H1 (cell line): ENCODE measurements around the gene AMN1. TPM values are rescaled to one million over a fixed set of nuclear protein-coding genes. Genes with fewer than 3 reads are reported as not detected.

Experiments used
- ATF3 ChIP-seq: IDR thresholded peaks from 2 replicates; pipeline ENCODE4 v1.6.1; 2011; ENCODE audit warnings: low read depth, mild to moderate bottlenecking, low read length; ENCODE audit not compliant: insufficient read depth
- BRCA1 ChIP-seq: IDR thresholded peaks from 2 replicates; pipeline ENCODE4 v1.6.1; 2012; ENCODE audit warnings: low read depth, low read length, improper control_type of control experiment
- CHD1 ChIP-seq: IDR thresholded peaks from 2 replicates; pipeline ENCODE4 v1.6.1; 2012; ENCODE audit warnings: low read depth, low read length, improper control_type of control experiment
- CHD2 ChIP-seq: IDR thresholded peaks from 2 replicates; pipeline ENCODE4 v1.6.1; 2012; ENCODE audit warnings: low read length, improper control_type of control experiment
- EP300 ChIP-seq, 2 experiments: IDR thresholded peaks; 1 replicate in 1 of 2; 2 replicates in 1 of 2; pipeline ENCODE4 v1.6.1; 2011 to 2012; ENCODE audit warnings: low read depth in 2 of 2, low read length in 2 of 2, mild to moderate bottlenecking in 2 of 2, borderline replicate concordance in 1 of 2, inconsistent platforms in 1 of 2, moderate library complexity in 1 of 2
- EZH2 ChIP-seq: fragments of 200-600 bp; sonication (generic); IDR thresholded peaks from 2 replicates; pipeline ENCODE4 v1.7.1; 2012; ENCODE audit warnings: low read depth, mild to moderate bottlenecking, moderate library complexity, low read length, inconsistent platforms; ENCODE audit not compliant: severe bottlenecking
- FOSL1 ChIP-seq: IDR thresholded peaks from 2 replicates; pipeline ENCODE4 v1.6.1; 2011; ENCODE audit warnings: mild to moderate bottlenecking, low read depth, low read length, moderate library complexity; ENCODE audit not compliant: insufficient read depth
- GABPA ChIP-seq: IDR thresholded peaks from 2 replicates; pipeline ENCODE4 v1.6.1; 2011; ENCODE audit warnings: mild to moderate bottlenecking, low read length, moderate library complexity, borderline replicate concordance; ENCODE audit not compliant: insufficient read depth
- HDAC2 ChIP-seq, 2 experiments: fragments of 300-600 bp in 1 of 2; sonication (generic) in 1 of 2; IDR thresholded peaks; 2 replicates each; pipeline ENCODE4 v1.6.1; 2011 to 2012; ENCODE audit warnings: low read depth in 2 of 2, low read length in 2 of 2, mild to moderate bottlenecking in 2 of 2, moderate library complexity in 2 of 2, borderline replicate concordance in 1 of 2, inconsistent platforms in 1 of 2
- JUN ChIP-seq: IDR thresholded peaks from 2 replicates; pipeline ENCODE4 v1.6.1; 2011; ENCODE audit warnings: low read depth, mild to moderate bottlenecking, improper control_type of control experiment, low read length
- KDM5A ChIP-seq: fragments of 200-600 bp; IDR thresholded peaks from 2 replicates; pipeline ENCODE4 v1.7.1; 2012; ENCODE audit warnings: mild to moderate bottlenecking, low read length, inconsistent platforms, mixed read lengths
- MAFK ChIP-seq: IDR thresholded peaks from 2 replicates; pipeline ENCODE4 v1.6.1; 2012; ENCODE audit warnings: low read depth, mild to moderate bottlenecking, improper control_type of control experiment, low read length
- POLR2A ChIP-seq, 2 experiments: IDR thresholded peaks; 1 replicate in 1 of 2; 2 replicates in 1 of 2; pipeline ENCODE4 v1.6.1; 2011; ENCODE audit warnings: low read depth in 2 of 2, low read length in 2 of 2, mild to moderate bottlenecking in 2 of 2; ENCODE audit errors: control extremely low read depth in 1 of 2
- POLR2AphosphoS5 ChIP-seq: IDR thresholded peaks from 2 replicates; pipeline ENCODE4 v1.6.1; 2011; ENCODE audit warnings: low read depth, low read length
- POU5F1 ChIP-seq: IDR thresholded peaks from 2 replicates; pipeline ENCODE4 v1.6.1; 2011; ENCODE audit warnings: low read depth, mild to moderate bottlenecking, low read length, moderate library complexity
- RBBP5 ChIP-seq: IDR thresholded peaks from 2 replicates; pipeline ENCODE4 v1.7.1; 2012; ENCODE audit warnings: low read depth, mild to moderate bottlenecking, inconsistent platforms, low read length, moderate library complexity, borderline replicate concordance
- SP4 ChIP-seq: IDR thresholded peaks from 2 replicates; pipeline ENCODE4 v1.6.1; 2012; ENCODE audit warnings: low read length, inconsistent platforms
- TAF7 ChIP-seq: optimal IDR thresholded peaks from 2 replicates; pipeline ENCODE3; 2011; ENCODE audit warnings: low read depth, mild to moderate bottlenecking, inconsistent platforms, low read length, moderate library complexity, borderline replicate concordance
- TBP ChIP-seq: IDR thresholded peaks from 2 replicates; pipeline ENCODE4 v1.6.1; 2011; ENCODE audit warnings: low read depth, low read length, improper control_type of control experiment
- TCF12 ChIP-seq: IDR thresholded peaks from 2 replicates; pipeline ENCODE4 v1.6.1; 2011; ENCODE audit warnings: low read depth, mild to moderate bottlenecking, low read length
- TEAD4 ChIP-seq: IDR thresholded peaks from 2 replicates; pipeline ENCODE4 v1.6.1; 2012; ENCODE audit warnings: low read depth, low read length, inconsistent platforms, mixed read lengths
- USF2 ChIP-seq: IDR thresholded peaks from 2 replicates; pipeline ENCODE4 v1.6.1; 2011; ENCODE audit warnings: low read length, improper control_type of control experiment
- ZNF274 ChIP-seq: IDR thresholded peaks from 2 replicates; pipeline ENCODE4 v1.7.0; 2012; ENCODE audit warnings: low read length, borderline replicate concordance; ENCODE audit errors: extremely low read depth
- polyA plus RNA-seq, 7 experiments: library from polyadenylated mRNA; depleted of rRNA in 3 of 7; stranded (reverse) in 5 of 7; unstranded in 2 of 7; fragments of >200 nt in 5 of 7; fragments of 200-250 nt in 2 of 7; gene quantifications; 1 replicate in 5 of 7; 2 replicates in 1 of 7; 4 replicates in 1 of 7; pipeline versions ENCODE4 v1.2.1 to v1.2.3, GENCODE V29; 2011 to 2013; ENCODE audit warnings: missing spikeins in 2 of 7, mixed read lengths in 2 of 7
- total RNA-seq: library from RNA; stranded (reverse); fragmentation: NEBNext Ultra II Directional; extraction: Animal tissue kit (Norgen Biotek cat#: 25700); gene quantifications from 2 replicates; pipeline ENCODE4 v1.2.1, GENCODE V29; 2021

Gene AMN1
- total and polyA plus RNA-seq, 2 of the 8 experiments (the other 6 are each of a cell fraction or from before 2014, with no cell fraction given): 7.5 to 13.8 TPM

GRCh38 chr12:31728917-31729640, at the start of gene AMN1 (continued):
- TF ChIP-seq BRCA1 (peak; percentile 38; the same call in 1 of the 2 replicates), JUN (no peak), GABPA (no peak), USF2 (no peak), SP4 (peak; percentile 82; the same call in 1 of the 2 replicates), RBBP5 (no peak), MAFK (no peak), HDAC2 (IDR thresholded peaks at IDR 0.05; ENCODE audit: borderline replicate concordance in 1 of 2, low read depth in 2 of 2, low read length in 2 of 2) (no peak), TAF7 (no peak), TCF12 (0 out of 2 replicates have a peak, but pooled peaks have one; percentile 30), EZH2 (no peak), FOSL1 (no peak), POLR2A (IDR thresholded peaks at IDR 0.05; ENCODE audit: control extremely low read depth in 1 of 2, low read depth in 2 of 2, low read length in 2 of 2) (peak; percentile 44 to 50; a peak in 2 of 3 replicates), TEAD4 (no peak), CHD2 (peak; percentile 52; the same call in 1 of the 2 replicates), POU5F1 (no peak), ZNF274 (no peak), TBP (peak; percentile 67), ATF3 (no peak), POLR2AphosphoS5 (peak; percentile 61; the same call in 1 of the 2 replicates), KDM5A (no peak), CHD1 (no peak), EP300 (IDR thresholded peaks at IDR 0.05; ENCODE audit: borderline replicate concordance in 1 of 2, low read depth in 2 of 2, low read length in 2 of 2) (no peak)
